ENCODE results near the gene MAP1LC3A.

Gene MAP1LC3A

GRCh38 chr20:34549291-34549928 is 9.1 kb upstream of the MAP1LC3A start:
- TF ChIP-seq, protein P1, sequence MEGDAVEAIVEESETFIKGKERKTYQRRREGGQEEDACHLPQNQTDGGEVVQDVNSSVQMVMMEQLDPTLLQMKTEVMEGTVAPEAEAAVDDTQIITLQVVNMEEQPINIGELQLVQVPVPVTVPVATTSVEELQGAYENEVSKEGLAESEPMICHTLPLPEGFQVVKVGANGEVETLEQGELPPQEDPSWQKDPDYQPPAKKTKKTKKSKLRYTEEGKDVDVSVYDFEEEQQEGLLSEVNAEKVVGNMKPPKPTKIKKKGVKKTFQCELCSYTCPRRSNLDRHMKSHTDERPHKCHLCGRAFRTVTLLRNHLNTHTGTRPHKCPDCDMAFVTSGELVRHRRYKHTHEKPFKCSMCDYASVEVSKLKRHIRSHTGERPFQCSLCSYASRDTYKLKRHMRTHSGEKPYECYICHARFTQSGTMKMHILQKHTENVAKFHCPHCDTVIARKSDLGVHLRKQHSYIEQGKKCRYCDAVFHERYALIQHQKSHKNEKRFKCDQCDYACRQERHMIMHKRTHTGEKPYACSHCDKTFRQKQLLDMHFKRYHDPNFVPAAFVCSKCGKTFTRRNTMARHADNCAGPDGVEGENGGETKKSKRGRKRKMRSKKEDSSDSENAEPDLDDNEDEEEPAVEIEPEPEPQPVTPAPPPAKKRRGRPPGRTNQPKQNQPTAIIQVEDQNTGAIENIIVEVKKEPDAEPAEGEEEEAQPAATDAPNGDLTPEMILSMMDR (conservative IDR thresholded peaks at IDR 0.05; ENCODE audit: low read depth, low read length): no peak
- no peak overlapping the region for H3K4me3 ChIP-seq (ENCODE audit: low read depth, low read length)
- DNase-seq (ENCODE audit: low read depth): no peak

DNA sequence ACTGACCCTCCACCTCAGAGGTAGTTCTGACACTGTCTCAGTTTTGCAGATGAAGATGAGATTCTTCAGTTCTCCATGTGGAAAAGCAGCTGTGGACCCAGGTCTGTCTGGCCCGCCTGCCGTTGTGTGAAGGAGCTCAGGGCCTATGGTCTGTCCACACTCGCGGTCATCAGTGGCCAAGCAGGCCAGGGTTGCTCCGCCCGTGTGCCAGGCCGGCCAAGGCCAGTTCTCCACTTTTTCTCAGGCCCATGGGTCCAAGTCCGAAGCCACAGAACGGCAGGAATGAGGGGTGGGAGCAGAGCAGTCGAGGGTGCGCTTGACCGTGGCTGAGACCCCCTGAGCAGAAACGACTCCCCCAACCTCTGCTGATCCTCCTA is 8.6 kb upstream of the MAP1LC3A start:
- TF ChIP-seq, protein P1 (conservative IDR thresholded peaks at IDR 0.05; ENCODE audit: low read depth, low read length): no peak
- no peak for DNase-seq (ENCODE audit: low read depth)
- H3K4me3 ChIP-seq (ENCODE audit: low read depth, low read length): no peak overlapping the region

DNA sequence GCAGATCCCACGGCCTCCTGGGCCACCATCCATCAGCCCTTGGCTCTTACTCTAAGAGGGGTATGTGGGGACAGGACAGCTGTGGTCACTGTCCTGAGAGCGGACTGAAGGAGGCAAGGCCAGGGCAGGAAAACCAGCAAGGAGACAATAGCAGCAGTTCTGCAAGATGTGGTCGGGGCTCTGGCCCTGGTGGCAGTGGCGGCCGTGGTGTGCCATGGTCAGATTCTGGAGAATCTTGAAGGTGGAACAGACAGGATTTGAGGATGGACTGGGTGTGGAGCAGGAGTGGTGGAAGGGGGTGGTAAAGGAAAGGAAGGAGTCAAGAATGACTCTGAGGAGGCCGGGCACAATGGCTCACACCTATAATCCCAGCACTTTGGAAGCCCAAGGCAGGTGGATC is 5.9 kb upstream of the MAP1LC3A start:
- TF ChIP-seq, protein P1 (conservative IDR thresholded peaks at IDR 0.05; ENCODE audit: low read depth, low read length): no peak
- DNase-seq (ENCODE audit: low read depth): no peak
- H3K4me3 ChIP-seq (ENCODE audit: low read depth, low read length): no peak overlapping the region

DNA sequence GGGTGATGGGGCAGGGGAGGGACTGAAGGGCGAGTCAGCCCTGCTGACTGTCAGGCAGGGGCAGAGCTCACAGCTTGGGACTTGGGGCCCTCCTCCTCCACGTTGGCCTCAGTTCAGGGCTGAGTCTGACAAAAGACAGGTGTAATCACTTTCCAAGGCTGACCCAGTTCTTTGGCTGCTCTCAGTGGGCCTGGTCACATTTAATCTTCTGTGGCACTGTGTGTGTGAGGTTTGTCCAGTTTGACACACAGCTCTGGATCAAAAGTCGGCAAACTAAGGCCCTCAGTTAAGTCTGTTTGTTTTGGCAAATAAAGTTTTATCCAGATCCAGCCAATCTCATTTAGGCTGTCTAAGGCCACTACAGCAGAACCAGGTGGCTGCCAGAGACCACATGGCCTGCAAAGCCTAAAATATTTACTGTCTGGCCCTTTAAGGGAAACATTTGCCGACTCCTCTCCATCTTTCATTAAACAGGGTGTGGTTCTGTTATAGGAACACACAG is 5.1 kb upstream of the MAP1LC3A start:
- H3K4me3 ChIP-seq (ENCODE audit: low read depth, low read length): no peak overlapping the region
- no peak for DNase-seq (ENCODE audit: low read depth)
- TF ChIP-seq, protein P1 (conservative IDR thresholded peaks at IDR 0.05; ENCODE audit: low read depth, low read length): no peak

GRCh38 chr20:34557936-34558319 is 590 bp upstream of the MAP1LC3A start:
- DNase-seq (ENCODE audit: low read depth): no peak
- H3K4me3 ChIP-seq (ENCODE audit: low read depth, low read length): peak overlapping the region; percentile 69
- TF ChIP-seq, protein P1 (conservative IDR thresholded peaks at IDR 0.05; ENCODE audit: low read depth, low read length): no peak

DNA sequence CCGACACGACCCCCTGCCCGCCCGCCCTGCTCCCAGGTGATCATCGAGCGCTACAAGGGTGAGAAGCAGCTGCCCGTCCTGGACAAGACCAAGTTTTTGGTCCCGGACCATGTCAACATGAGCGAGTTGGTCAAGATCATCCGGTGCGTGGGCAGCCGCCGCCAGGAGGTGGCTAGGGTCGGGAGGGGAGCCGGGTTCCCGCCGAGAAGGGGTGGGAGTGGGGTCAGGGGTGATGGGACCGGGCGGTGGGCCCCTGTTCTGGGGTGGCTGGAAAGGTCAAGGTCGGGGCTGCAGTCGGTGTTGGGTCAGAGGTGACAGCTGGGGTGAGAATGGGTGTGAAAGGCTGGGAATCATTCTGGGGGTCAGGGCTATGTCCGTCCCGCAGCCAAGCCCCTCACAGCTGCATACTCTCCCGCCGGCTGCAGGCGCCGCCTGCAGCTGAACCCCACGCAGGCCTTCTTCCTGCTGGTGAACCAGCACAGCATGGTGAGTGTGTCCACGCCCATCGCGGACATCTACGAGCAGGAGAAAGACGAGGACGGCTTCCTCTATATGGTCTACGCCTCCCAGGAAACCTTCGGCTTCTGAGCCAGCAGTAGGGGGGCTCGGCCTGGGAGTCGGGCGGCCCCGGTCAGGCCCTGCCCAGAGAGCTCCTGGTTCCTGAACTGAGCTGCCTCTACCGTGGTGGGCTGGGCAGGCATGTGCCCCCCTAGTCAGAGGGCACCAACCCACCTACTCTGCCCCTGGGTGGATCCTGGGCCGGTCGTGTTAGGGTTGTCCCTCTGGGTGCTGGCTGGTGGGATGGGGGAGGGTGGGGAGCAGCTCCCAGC is 1.0 kb downstream of the MAP1LC3A start:
- peak overlapping the region; percentile 69 for H3K4me3 ChIP-seq (ENCODE audit: low read depth, low read length)
- TF ChIP-seq, protein P1 (conservative IDR thresholded peaks at IDR 0.05; ENCODE audit: low read depth, low read length): peak; percentile 27

More for the DNA sequence above, 1.0 kb downstream of the MAP1LC3A start:
- DNase-seq (ENCODE audit: low read depth): peak; percentile 52

Data from choroid plexus epithelial cell (primary cell).